A673 (cell line): ENCODE measurements around the gene CNPY2. TPM values are rescaled to one million over a fixed set of nuclear protein-coding genes. Genes with fewer than 3 reads are reported as not detected.

Experiments used
- BruUV-seq: library from RNA; stranded (reverse); fragments of 400-500 nt; replicated peaks from 2 replicates; lab custom pipeline; 2021; lab: Mats Ljungman, UMichigan
- CTCF ChIA-PET: fragments of 300-600 bp; sonication (Branson Sonifier 250); formaldehyde crosslinking; loops from one replicate; lab custom pipeline; 2022; ENCODE audit warnings: antibody characterized with exemption; lab: Charles Lee
- POLR2A ChIA-PET: fragments of 300-600 bp; sonication (Branson Sonifier 250); formaldehyde crosslinking; loops from one replicate; lab custom pipeline; 2022; ENCODE audit warnings: antibody characterized with exemption; ENCODE audit not compliant: low non-redundant PET; lab: Charles Lee
- DNase-seq: peaks from one replicate; pipeline ENCODE4 v3.0.0-alpha.2; 2015; ENCODE audit warnings: low spot score
- H3K27ac ChIP-seq: fragments of 200-600 bp; sonication (generic); 2 replicates; pipeline ENCODE4 v1.5.1; 2016; ENCODE audit warnings: mixed run types, low read depth, mild to moderate bottlenecking, mixed read lengths, antibody characterized with exemption, low read length; ENCODE audit not compliant: poor library complexity, severe bottlenecking
- H3K27me3 ChIP-seq: fragments of 200-600 bp; sonication (generic); replicated peaks from 2 replicates; pipeline ENCODE4 v1.6.1; 2017; ENCODE audit warnings: mixed run types, low read depth, mild to moderate bottlenecking, mixed read lengths, antibody characterized with exemption, low read length; ENCODE audit not compliant: insufficient read depth, poor library complexity
- H3K36me3 ChIP-seq: fragments of 200-600 bp; sonication (generic); 2 replicates; pipeline ENCODE4 v1.6.1; 2016; ENCODE audit warnings: mixed run types, mild to moderate bottlenecking, mixed read lengths, antibody characterized with exemption, low read length; ENCODE audit not compliant: insufficient read depth, poor library complexity, severe bottlenecking
- H3K4me1 ChIP-seq: fragments of 200-600 bp; sonication (generic); 2 replicates; pipeline ENCODE4 v1.6.1; 2017; ENCODE audit warnings: mixed run types, mild to moderate bottlenecking, mixed read lengths, antibody characterized with exemption, low read length; ENCODE audit not compliant: insufficient read depth, poor library complexity, severe bottlenecking
- H3K4me3 ChIP-seq: fragments of 200-600 bp; sonication (generic); 2 replicates; pipeline ENCODE4 v1.5.1; 2016; ENCODE audit warnings: low read depth, mixed run types, mild to moderate bottlenecking, mixed read lengths, low read length; ENCODE audit not compliant: poor library complexity, severe bottlenecking
- H3K9me3 ChIP-seq: fragments of 200-600 bp; sonication (generic); 2 replicates; pipeline ENCODE4 v1.6.1; 2016; ENCODE audit warnings: mixed run types, low read depth, mild to moderate bottlenecking, mixed read lengths, antibody characterized with exemption, low read length; ENCODE audit not compliant: poor library complexity, severe bottlenecking
- EZH2 ChIP-seq: fragments of 200-600 bp; sonication (generic); IDR thresholded peaks from 2 replicates; pipeline ENCODE4 v1.6.1; 2017; ENCODE audit warnings: borderline replicate concordance, low read depth, mild to moderate bottlenecking, mixed read lengths, antibody characterized with exemption, low read length; ENCODE audit not compliant: poor library complexity, severe bottlenecking
- intact Hi-C: fragments of 100-400 bp; cut with micrococcal nuclease; formaldehyde crosslinking; loops from one replicate; pipeline ENCODE4 v1.10.0; 2022; ENCODE audit not compliant: unreplicated experiment
- total RNA-seq: library from RNA; stranded (reverse); gene quantifications from 2 replicates; pipeline ENCODE4 v1.2.3, GENCODE V29; 2021
- TF ChIP-seq, protein P1 (sequence below): fragments of 300-800, 200-600 bp; sonication (generic); conservative IDR thresholded peaks from 2 replicates; pipeline ENCODE4 v1.5.1; 2017; ENCODE audit warnings: low read depth, mild to moderate bottlenecking, antibody characterized with exemption, low read length, moderate library complexity, mixed read lengths

Gene CNPY2
- total RNA-seq, 1 experiment from 2014 or later = 166 TPM

GRCh38 chr12:56260380-56260779 lies 55.4 kb downstream of the CNPY2 start:
- Histone ChIP-seq H3K36me3 (peaks cover 17% of the 10 kb centered on the region), H3K9me3 (no peaks in the 10 kb centered on the region), H3K4me3 (no peak overlapping the region), H3K4me1 (peaks cover 20% of the 10 kb centered on the region), H3K27me3 (no peaks in the 10 kb centered on the region), H3K27ac (no peak overlapping the region)
- ChIA-PET CTCF (no interaction called here), POLR2A (no interaction called here)
- no TSS peak for BruUV-seq
- intact Hi-C loops = no loop called here
- TF ChIP-seq, protein P1, sequence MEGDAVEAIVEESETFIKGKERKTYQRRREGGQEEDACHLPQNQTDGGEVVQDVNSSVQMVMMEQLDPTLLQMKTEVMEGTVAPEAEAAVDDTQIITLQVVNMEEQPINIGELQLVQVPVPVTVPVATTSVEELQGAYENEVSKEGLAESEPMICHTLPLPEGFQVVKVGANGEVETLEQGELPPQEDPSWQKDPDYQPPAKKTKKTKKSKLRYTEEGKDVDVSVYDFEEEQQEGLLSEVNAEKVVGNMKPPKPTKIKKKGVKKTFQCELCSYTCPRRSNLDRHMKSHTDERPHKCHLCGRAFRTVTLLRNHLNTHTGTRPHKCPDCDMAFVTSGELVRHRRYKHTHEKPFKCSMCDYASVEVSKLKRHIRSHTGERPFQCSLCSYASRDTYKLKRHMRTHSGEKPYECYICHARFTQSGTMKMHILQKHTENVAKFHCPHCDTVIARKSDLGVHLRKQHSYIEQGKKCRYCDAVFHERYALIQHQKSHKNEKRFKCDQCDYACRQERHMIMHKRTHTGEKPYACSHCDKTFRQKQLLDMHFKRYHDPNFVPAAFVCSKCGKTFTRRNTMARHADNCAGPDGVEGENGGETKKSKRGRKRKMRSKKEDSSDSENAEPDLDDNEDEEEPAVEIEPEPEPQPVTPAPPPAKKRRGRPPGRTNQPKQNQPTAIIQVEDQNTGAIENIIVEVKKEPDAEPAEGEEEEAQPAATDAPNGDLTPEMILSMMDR = no peak
- no peak for TF ChIP-seq EZH2
- DNase-seq = no peak

Other genes with a start within 250 kb of the CNPY2 start
- gene ERBB3, start 235.8 kb downstream of the CNPY2 start, total RNA-seq = 0.70 and 2.0 TPM in 2 replicates
- 302 and 327 TPM in 2 replicates for gene PA2G4, start 211.4 kb downstream of the CNPY2 start, total RNA-seq
- 3,332 and 3,475 TPM in 2 replicates for gene RPL41, start 199.4 kb downstream of the CNPY2 start, total RNA-seq
- 11.8 and 14.4 TPM in 2 replicates for gene ZC3H10, start 197.7 kb downstream of the CNPY2 start, total RNA-seq
- 90.0 and 107 TPM in 2 replicates for gene ESYT1, start 187.7 kb downstream of the CNPY2 start, total RNA-seq
- 180 and 181 TPM in 2 replicates for gene MYL6B, start 163.4 kb downstream of the CNPY2 start, total RNA-seq
- 690 and 789 TPM in 2 replicates for gene MYL6, start 157.6 kb downstream of the CNPY2 start, total RNA-seq
- 133 and 140 TPM in 2 replicates for gene SMARCC2, start 126.5 kb downstream of the CNPY2 start, total RNA-seq
- 48.1 and 49.5 TPM in 2 replicates for gene RNF41, start 94.1 kb downstream of the CNPY2 start, total RNA-seq
- 67.5 and 73.2 TPM in 2 replicates for gene NABP2, start 91.6 kb downstream of the CNPY2 start, total RNA-seq
- 0.85 TPM in 1 of 2 replicates, not detected in the other for gene SLC39A5, start 85.9 kb downstream of the CNPY2 start, total RNA-seq
- gene ANKRD52, start 57.6 kb downstream of the CNPY2 start, total RNA-seq = 74.6 and 74.7 TPM in 2 replicates
- 13.6 and 17.0 TPM in 2 replicates for gene COQ10A, start 49.0 kb downstream of the CNPY2 start, total RNA-seq
- gene CS, start 15.7 kb downstream of the CNPY2 start, total RNA-seq = 412 and 448 TPM in 2 replicates
- gene PAN2, start 18.0 kb upstream of the CNPY2 start, total RNA-seq = 46.3 and 64.9 TPM in 2 replicates
- gene IL23A, start 22.9 kb upstream of the CNPY2 start, total RNA-seq = not detected in 2 replicates
- gene STAT2, start 44.1 kb upstream of the CNPY2 start, total RNA-seq = 41.0 and 51.1 TPM in 2 replicates
- gene APOF, start 46.9 kb upstream of the CNPY2 start, total RNA-seq = not detected in 2 replicates
- 71.4 and 75.9 TPM in 2 replicates for gene TIMELESS, start 133.4 kb upstream of the CNPY2 start, total RNA-seq
- gene MIP, start 138.7 kb upstream of the CNPY2 start, total RNA-seq = not detected in 2 replicates
- gene SPRYD4, start 152.6 kb upstream of the CNPY2 start, total RNA-seq = 4.7 and 5.1 TPM in 2 replicates
- 0.24 TPM in 1 of 2 replicates, not detected in the other for gene GLS2, start 172.2 kb upstream of the CNPY2 start, total RNA-seq
- 29.7 and 37.5 TPM in 2 replicates for gene RBMS2, start 205.8 kb upstream of the CNPY2 start, total RNA-seq